Spleen (tissue), 7 donors: ENCODE results near the gene ERBB4.

Experiments used
- POLR2A ChIP-seq, 3 donors: fragments of 450-650 bp; IDR thresholded peaks; one replicate each; pipeline ENCODE4 v1.5.1; 2017; ENCODE audit warnings: antibody characterized with exemption in 3 of 3, mild to moderate bottlenecking in 1 of 3
- POLR2AphosphoS5 ChIP-seq, 3 donors: sonication (generic); formaldehyde crosslinking; IDR thresholded peaks; one replicate each; pipeline ENCODE4 v1.5.1; 2017; ENCODE audit warnings: antibody characterized with exemption in 3 of 3
- TF ChIP-seq, protein P1 (sequence below), 11 experiments: fragments of 200-600 bp in 7 of 11; fragments of 450-650 bp in 4 of 11; sonication (generic) in 4 of 11; IDR thresholded peaks in 8 of 11; conservative IDR thresholded peaks in 3 of 11; 1 replicate in 7 of 11; 2 replicates in 4 of 11; pipeline versions ENCODE4 v1.4.0 to v1.8.0; 2016 to 2021; ENCODE audit warnings: antibody characterized with exemption in 11 of 11, inconsistent platforms in 4 of 11, mild to moderate bottlenecking in 1 of 11
- donor health status: DM: no; HTN: no; CAD: no; lungs with moderate emphysema.
- donor health status: DM: no; HTN: no; CAD: no.
- donor health status: DM: no; HTN: no; CAD: no.

DNA sequence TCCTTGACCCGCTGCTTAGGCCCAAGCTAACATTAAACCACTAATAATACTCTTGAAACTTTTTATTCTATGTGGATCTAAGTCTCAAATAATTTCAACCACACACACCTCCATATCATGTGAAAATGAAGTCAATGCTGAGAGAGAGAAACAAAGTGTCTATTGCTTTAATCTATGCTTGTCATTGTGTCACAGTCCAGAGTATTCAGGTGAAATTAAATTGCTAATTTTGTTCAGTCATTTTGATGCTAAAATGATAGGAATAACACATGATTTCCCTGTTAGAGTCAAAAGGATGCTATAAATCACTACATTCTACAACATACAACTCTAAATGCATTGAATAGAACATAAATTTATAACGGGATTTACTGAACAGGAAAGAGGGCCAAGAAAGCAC lies 195.4 kb downstream of the ERBB4 start:
- TF ChIP-seq POLR2AphosphoS5 (IDR thresholded peaks at IDR 0.05) (no peak), POLR2A (IDR thresholded peaks at IDR 0.05) (no peak)
- TF ChIP-seq, protein P1, sequence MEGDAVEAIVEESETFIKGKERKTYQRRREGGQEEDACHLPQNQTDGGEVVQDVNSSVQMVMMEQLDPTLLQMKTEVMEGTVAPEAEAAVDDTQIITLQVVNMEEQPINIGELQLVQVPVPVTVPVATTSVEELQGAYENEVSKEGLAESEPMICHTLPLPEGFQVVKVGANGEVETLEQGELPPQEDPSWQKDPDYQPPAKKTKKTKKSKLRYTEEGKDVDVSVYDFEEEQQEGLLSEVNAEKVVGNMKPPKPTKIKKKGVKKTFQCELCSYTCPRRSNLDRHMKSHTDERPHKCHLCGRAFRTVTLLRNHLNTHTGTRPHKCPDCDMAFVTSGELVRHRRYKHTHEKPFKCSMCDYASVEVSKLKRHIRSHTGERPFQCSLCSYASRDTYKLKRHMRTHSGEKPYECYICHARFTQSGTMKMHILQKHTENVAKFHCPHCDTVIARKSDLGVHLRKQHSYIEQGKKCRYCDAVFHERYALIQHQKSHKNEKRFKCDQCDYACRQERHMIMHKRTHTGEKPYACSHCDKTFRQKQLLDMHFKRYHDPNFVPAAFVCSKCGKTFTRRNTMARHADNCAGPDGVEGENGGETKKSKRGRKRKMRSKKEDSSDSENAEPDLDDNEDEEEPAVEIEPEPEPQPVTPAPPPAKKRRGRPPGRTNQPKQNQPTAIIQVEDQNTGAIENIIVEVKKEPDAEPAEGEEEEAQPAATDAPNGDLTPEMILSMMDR (IDR thresholded peaks at IDR 0.05 in 8 of 11, conservative IDR thresholded peaks at IDR 0.05 in 3 of 11) = no peak
